ENCODE results near the gene COL18A1.

DNA sequence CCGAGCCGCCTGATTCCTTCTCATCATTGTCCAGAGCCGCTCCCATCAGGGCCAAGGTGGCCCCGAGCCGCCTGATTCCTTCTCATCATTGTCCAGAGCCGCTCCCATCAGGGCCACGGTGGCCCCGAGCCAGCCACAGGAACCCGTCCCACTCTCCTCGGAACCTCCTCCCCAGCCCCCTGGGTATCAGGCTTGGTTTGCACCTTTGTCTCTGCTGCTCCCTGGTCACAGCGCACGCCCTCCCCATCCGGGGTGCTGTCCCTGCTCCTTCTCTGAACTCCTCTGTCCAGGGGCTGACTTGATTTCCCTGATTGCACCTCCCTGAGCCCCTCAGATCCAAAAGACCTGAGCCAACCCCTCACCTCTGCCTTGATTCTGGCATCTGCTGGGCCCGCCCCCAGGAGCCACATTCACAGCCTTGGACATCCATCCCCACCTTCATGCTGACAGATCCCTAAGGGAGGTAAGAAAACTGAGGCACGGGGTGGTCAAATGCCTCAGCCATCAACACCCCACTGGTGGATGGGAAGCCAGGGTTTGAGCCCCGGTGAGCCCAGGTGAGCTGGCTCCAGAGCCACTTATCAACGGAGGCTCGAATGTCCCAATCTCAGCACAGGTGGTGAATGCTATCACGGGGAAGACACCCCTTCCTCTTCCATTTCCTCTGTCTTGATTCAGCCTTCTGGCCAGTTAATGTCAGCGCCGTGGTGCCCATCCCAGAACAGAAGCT lies 25.6 kb upstream of the COL18A1 start:
- TF ChIP-seq, protein P1, sequence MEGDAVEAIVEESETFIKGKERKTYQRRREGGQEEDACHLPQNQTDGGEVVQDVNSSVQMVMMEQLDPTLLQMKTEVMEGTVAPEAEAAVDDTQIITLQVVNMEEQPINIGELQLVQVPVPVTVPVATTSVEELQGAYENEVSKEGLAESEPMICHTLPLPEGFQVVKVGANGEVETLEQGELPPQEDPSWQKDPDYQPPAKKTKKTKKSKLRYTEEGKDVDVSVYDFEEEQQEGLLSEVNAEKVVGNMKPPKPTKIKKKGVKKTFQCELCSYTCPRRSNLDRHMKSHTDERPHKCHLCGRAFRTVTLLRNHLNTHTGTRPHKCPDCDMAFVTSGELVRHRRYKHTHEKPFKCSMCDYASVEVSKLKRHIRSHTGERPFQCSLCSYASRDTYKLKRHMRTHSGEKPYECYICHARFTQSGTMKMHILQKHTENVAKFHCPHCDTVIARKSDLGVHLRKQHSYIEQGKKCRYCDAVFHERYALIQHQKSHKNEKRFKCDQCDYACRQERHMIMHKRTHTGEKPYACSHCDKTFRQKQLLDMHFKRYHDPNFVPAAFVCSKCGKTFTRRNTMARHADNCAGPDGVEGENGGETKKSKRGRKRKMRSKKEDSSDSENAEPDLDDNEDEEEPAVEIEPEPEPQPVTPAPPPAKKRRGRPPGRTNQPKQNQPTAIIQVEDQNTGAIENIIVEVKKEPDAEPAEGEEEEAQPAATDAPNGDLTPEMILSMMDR (IDR thresholded peaks at IDR 0.05), result no peak
- TF ChIP-seq EP300 (IDR thresholded peaks at IDR 0.05) (no peak), POLR2AphosphoS5 (IDR thresholded peaks at IDR 0.05) (no peak)

Data from sigmoid colon (tissue), 4 donors.